Thymus (tissue), 11 donors: ENCODE data around the gene DNPH1. TPM values are rescaled to one million over a fixed set of nuclear protein-coding genes. Genes with fewer than 3 reads are reported as not detected.

Source experiments
- DNase-seq, 9 donors: peaks; one replicate each; pipeline ENCODE4 v3.0.0-alpha.2; 2013; ENCODE audit warnings: low spot score in 9 of 9, low read depth in 6 of 9, missing footprints in 1 of 9
- H3K27ac ChIP-seq, 2 donors: one replicate each; pipeline ENCODE4 v1.5.1; 2013; ENCODE audit warnings: control low read depth in 1 of 2, low read depth in 1 of 2, low read length in 1 of 2, mild to moderate bottlenecking in 1 of 2, moderate library complexity in 1 of 2
- H3K27me3 ChIP-seq, 2 donors: one replicate each; pipeline ENCODE4 v1.5.1; 2013; ENCODE audit warnings: low read length in 1 of 2; ENCODE audit not compliant: control insufficient read depth in 2 of 2, insufficient read depth in 1 of 2
- H3K36me3 ChIP-seq, 2 donors: one replicate each; pipeline ENCODE4 v1.5.1; 2013; ENCODE audit warnings: low read length in 1 of 2, mild to moderate bottlenecking in 1 of 2, moderate library complexity in 1 of 2; ENCODE audit not compliant: control insufficient read depth in 2 of 2, insufficient read depth in 2 of 2
- H3K4me1 ChIP-seq, 2 donors: one replicate each; pipeline ENCODE4 v1.5.1; 2013; ENCODE audit warnings: low read length in 2 of 2; ENCODE audit not compliant: control insufficient read depth in 2 of 2, insufficient read depth in 2 of 2
- H3K4me3 ChIP-seq, 2 donors: one replicate each; pipeline ENCODE4 v1.5.1; 2013; ENCODE audit warnings: low read length in 2 of 2, control low read depth in 1 of 2, mild to moderate bottlenecking in 1 of 2
- H3K9me3 ChIP-seq, 2 donors: one replicate each; pipeline ENCODE4 v1.5.1; 2013; ENCODE audit warnings: low read length in 1 of 2, mild to moderate bottlenecking in 1 of 2; ENCODE audit not compliant: control insufficient read depth in 2 of 2, insufficient read depth in 1 of 2
- WGBS: extraction: QIAGEN DNeasy Blood & Tissue Kit; methylation state at CpG from one replicate; pipeline ENCODE4 v1.1.7; 2013; 5-methylcytosine and 5-hydroxymethylcytosine counted together
- polyA plus RNA-seq: library from polyadenylated mRNA; stranded (reverse); fragments of 200-250 nt; gene quantifications from one replicate; pipeline ENCODE4 v1.2.3, GENCODE V29; 2013
- total RNA-seq: library from RNA; stranded (reverse); fragments of 120-200 nt; gene quantifications from one replicate; pipeline ENCODE4 v1.2.4, GENCODE V29; 2013
- donor health status: healthy.

DNPH1 gene
- total and polyA plus RNA-seq, 2 donors: 46.7 to 58.9 TPM

DNA sequence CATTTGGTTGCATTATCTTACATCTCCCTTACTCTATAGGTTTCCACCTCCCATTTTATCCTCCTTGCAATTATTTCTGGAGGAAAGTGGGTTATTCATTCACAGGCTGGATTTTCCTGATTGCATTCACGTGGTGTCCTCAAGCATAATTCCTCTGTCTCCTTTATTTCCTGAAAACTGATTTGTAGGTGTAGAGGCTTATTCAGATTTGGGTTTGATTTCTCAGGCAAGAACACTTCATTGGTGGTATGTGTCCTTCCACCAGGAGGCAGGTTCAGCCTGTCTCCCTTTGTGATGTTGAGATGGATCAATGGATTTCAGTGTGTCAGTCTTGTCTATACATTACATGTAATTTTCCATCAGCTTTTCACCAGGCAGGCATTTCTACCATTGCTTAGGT lies 17.3 kb downstream of the DNPH1 start:
- 94% methylated on average over 1 of the region's 1 CpG for WGBS
- Histone ChIP-seq H3K4me3 (no peak overlapping the region), H3K36me3 (peaks cover 13 to 28% of the 10 kb centered on the region in 2 donors), H3K9me3 (no peaks in the 10 kb centered on the region), H3K4me1 (no peaks in the 10 kb centered on the region), H3K27me3 (no peaks in the 10 kb centered on the region), H3K27ac (no peak overlapping the region)
- no peak for DNase-seq

DNA sequence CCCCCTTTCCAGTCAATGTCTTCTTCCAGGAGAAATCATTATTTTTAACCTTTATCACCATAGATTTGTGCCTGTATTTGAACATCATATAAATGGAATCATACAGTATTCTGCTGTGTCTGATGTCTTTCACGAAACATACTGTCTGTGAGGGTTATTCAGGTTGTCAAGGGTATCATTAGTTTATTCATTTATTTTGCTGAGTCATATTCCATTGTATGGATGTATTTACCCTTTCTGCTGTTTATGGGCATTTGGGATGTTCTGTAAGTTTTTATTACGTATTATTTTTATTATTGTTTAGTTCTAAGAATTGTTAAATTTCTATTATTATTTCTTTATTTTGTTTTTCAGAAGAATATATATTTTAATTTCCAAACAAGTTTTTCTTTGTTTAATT lies 22.0 kb downstream of the DNPH1 start:
- no peaks in the 10 kb centered on the region for H3K4me1 ChIP-seq
- H3K4me3 ChIP-seq: no peak overlapping the region
- no peaks in the 10 kb centered on the region for H3K9me3 ChIP-seq
- DNase-seq: no peak
- 97% methylated on average over 2 of the region's 2 CpGs for WGBS
- peaks cover 20 to 25% of the 10 kb centered on the region in 2 donors for H3K36me3 ChIP-seq
- H3K27me3 ChIP-seq: no peaks in the 10 kb centered on the region
- no peak overlapping the region for H3K27ac ChIP-seq

DNA sequence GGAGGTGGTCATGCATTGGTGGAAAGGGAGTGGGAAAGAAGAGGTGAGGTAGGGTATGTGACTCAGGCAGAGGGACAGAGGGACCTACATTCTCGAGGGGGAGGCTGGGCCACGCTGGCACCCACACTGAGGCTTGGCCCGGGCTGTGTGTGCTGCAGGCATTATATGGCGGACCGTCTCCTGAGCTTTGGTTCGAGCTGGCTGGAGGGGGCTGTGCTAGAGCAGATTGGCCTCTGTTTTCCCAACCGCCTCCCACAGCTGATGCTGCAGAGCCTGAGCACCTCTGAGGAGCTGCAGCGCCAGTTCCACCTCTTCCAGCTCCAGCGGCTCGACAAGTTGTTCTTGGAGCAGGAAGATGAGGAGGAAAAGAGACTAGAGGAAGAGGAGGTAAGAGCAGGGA lies 23.4 kb downstream of the DNPH1 start:
- no peaks in the 10 kb centered on the region for H3K4me1 ChIP-seq
- WGBS: 98% methylated on average over 10 of the region's 10 CpGs
- no peaks in the 10 kb centered on the region for H3K27me3 ChIP-seq
- no peaks in the 10 kb centered on the region for H3K9me3 ChIP-seq
- H3K27ac ChIP-seq: no peak overlapping the region
- peaks cover 25 to 28% of the 10 kb centered on the region in 2 donors for H3K36me3 ChIP-seq
- H3K4me3 ChIP-seq: no peak overlapping the region
- DNase-seq: no peak

GRCh38 chr6:43204271-43205105 lies 24.8 kb downstream of the DNPH1 start:
- H3K36me3 ChIP-seq: peaks cover 39 to 41% of the 10 kb centered on the region in 2 donors
- WGBS: 99% methylated on average over 23 of the region's 23 CpGs
- no peak overlapping the region for H3K27ac ChIP-seq

DNA sequence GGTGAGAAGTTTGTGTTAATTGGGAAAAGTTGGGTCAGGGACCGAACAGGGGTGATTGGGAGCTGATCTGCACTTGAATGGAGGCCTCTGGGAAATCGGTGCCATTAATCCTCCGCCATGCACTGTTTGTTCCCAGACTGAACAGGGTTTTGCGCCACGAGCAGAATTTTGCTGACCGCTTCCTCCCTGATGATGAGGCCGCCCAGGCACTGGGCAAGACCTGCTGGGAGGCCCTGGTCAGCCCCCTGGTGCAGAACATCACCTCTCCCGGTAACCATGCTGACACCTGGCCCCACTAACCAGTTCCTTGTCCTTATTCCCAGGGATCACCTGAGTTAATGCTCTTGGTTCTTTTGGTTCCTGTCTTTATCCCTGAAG lies 25.6 kb downstream of the DNPH1 start:
- WGBS: 97% methylated on average over 8 of the region's 8 CpGs
- no peak for DNase-seq

More at GRCh38 chr6:43204271-43205105, 24.8 kb downstream of the DNPH1 start:
- no peak overlapping the region for H3K4me3 ChIP-seq
- H3K27me3 ChIP-seq: no peaks in the 10 kb centered on the region
- no peak for DNase-seq
- no peaks in the 10 kb centered on the region for H3K4me1 ChIP-seq
- H3K9me3 ChIP-seq: no peaks in the 10 kb centered on the region

GRCh38 chr6:43203029-43203717 lies 26.1 kb downstream of the DNPH1 start:
- no peak overlapping the region for H3K27ac ChIP-seq
- 97% methylated on average over 17 of the region's 17 CpGs for WGBS
- H3K4me1 ChIP-seq: no peaks in the 10 kb centered on the region
- no peak overlapping the region for H3K4me3 ChIP-seq
- H3K9me3 ChIP-seq: peaks cover 0 to 4% of the 10 kb centered on the region in 2 donors
- H3K36me3 ChIP-seq: peaks cover 39 to 50% of the 10 kb centered on the region in 2 donors
- H3K27me3 ChIP-seq: no peaks in the 10 kb centered on the region
- DNase-seq: no peak

More for the DNA sequence above, 25.6 kb downstream of the DNPH1 start:
- Histone ChIP-seq H3K27ac (no peak overlapping the region), H3K9me3 (peaks cover 0 to under 1% of the 10 kb centered on the region in 2 donors), H3K36me3 (peaks cover 39 to 46% of the 10 kb centered on the region in 2 donors), H3K4me3 (no peak overlapping the region), H3K27me3 (no peaks in the 10 kb centered on the region), H3K4me1 (no peaks in the 10 kb centered on the region)

GRCh38 chr6:43202451-43202850 lies 26.8 kb downstream of the DNPH1 start:
- Histone ChIP-seq H3K4me3 (no peak overlapping the region), H3K36me3 (peaks cover 42 to 54% of the 10 kb centered on the region in 2 donors), H3K27ac (no peak overlapping the region), H3K4me1 (no peaks in the 10 kb centered on the region), H3K9me3 (peaks cover 0 to 4% of the 10 kb centered on the region in 2 donors), H3K27me3 (no peaks in the 10 kb centered on the region)
- WGBS: 97% methylated on average over 5 of the region's 5 CpGs
- DNase-seq: no peak

DNA sequence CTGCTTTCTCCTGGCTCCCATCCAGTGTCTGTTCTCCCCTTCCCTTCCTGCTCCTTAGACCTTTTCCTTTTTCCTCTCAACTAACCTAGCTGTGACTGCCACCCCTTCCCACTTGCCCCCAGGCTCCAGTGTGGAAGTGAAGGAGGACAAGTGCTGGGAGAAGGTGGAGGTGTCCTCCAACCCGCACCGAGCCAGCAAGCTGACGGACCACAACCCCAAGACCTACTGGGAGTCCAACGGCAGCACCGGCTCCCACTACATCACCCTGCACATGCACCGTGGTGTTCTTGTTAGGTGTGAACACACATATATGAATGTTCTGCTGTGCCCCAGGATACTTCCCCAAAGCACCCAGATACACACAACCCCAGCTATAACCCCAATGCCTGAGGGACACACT lies 28.7 kb downstream of the DNPH1 start:
- Histone ChIP-seq H3K27me3 (no peaks in the 10 kb centered on the region), H3K4me3 (no peak overlapping the region), H3K4me1 (no peaks in the 10 kb centered on the region), H3K27ac (no peak overlapping the region), H3K36me3 (peaks cover 49 to 63% of the 10 kb centered on the region in 2 donors), H3K9me3 (peaks cover 0 to 4% of the 10 kb centered on the region in 2 donors)
- 97% methylated on average over 6 of the region's 6 CpGs for WGBS
- DNase-seq: no peak

DNA sequence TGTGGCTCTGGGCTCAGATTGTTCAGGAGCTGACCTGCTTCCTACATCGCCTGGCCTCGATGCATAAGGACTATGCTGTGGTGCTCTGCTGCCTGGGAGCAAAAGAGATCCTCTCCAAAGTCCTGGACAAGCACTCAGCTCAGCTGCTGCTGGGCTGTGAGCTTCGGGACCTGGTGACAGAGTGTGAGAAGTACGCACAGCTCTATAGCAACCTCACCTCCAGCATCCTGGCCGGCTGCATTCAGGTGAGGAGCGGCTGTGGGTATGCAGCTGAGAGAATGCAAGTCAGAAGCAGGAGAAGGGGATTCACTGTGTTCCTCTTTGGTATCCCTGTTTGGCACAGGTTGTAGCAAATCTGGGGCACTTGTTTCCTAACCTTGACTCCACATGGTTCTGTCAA lies 29.4 kb downstream of the DNPH1 start:
- Histone ChIP-seq H3K27ac (no peak overlapping the region), H3K9me3 (peaks cover 0 to 4% of the 10 kb centered on the region in 2 donors), H3K27me3 (no peaks in the 10 kb centered on the region), H3K4me3 (no peak overlapping the region), H3K4me1 (no peaks in the 10 kb centered on the region), H3K36me3 (peaks cover 47 to 65% of the 10 kb centered on the region in 2 donors)
- 97% methylated on average over 6 of the region's 6 CpGs for WGBS
- DNase-seq: no peak
